DND-41 (cell line): ENCODE results near the gene EPB41L4B.

Experiments
- ATAC-seq: fragments of 200-7000 bp; cut with Tn5 transposase; 3 replicates; pipeline ENCODE4 v1.9.1; 2021; ENCODE audit warnings: low read depth; ENCODE audit not compliant: insufficient read depth
- DNase-seq: peaks from one replicate; pipeline ENCODE4 v3.0.0-alpha.2; 2020
- H2AFZ ChIP-seq: 2 replicates; pipeline ENCODE4 v1.6.0; 2012; ENCODE audit warnings: low read depth, low read length
- H3K27ac ChIP-seq: 2 replicates; pipeline ENCODE4 v1.5.1; 2012; ENCODE audit warnings: low read length, inconsistent platforms
- H3K27me3 ChIP-seq: fragments of 200-600 bp; sonication (generic); 2 replicates; pipeline ENCODE4 v1.6.0; 2012; ENCODE audit warnings: low read length, mild to moderate bottlenecking, inconsistent platforms; ENCODE audit not compliant: insufficient read depth, poor library complexity
- H3K36me3 ChIP-seq: 2 replicates; pipeline ENCODE4 v1.5.1; 2012; ENCODE audit warnings: low read length, inconsistent platforms; ENCODE audit not compliant: insufficient read depth
- H3K4me1 ChIP-seq: 2 replicates; pipeline ENCODE4 v1.5.1; 2012; ENCODE audit warnings: mild to moderate bottlenecking, low read length; ENCODE audit not compliant: insufficient read depth
- H3K4me2 ChIP-seq: 2 replicates; pipeline ENCODE4 v1.6.0; 2012; ENCODE audit warnings: mild to moderate bottlenecking, moderate library complexity, low read length, inconsistent platforms; ENCODE audit not compliant: insufficient read depth
- H3K4me3 ChIP-seq, 2 experiments: fragments of 200-600 bp in 1 of 2; shearing (Covaris generic) in 1 of 2; 2 replicates each; pipeline ENCODE4 v1.5.1; 2012 to 2016; ENCODE audit warnings: inconsistent platforms in 2 of 2, low read length in 2 of 2, mild to moderate bottlenecking in 2 of 2, low read depth in 1 of 2, moderate library complexity in 1 of 2
- H3K79me2 ChIP-seq: 2 replicates; pipeline ENCODE4 v1.6.0; 2012; ENCODE audit warnings: low read length, inconsistent platforms; ENCODE audit not compliant: insufficient read depth
- H3K9ac ChIP-seq: 2 replicates; pipeline ENCODE4 v1.6.0; 2012; ENCODE audit warnings: low read depth, mild to moderate bottlenecking, inconsistent platforms, low read length, moderate library complexity
- H3K9me3 ChIP-seq: 2 replicates; pipeline ENCODE4 v1.5.1; 2012; ENCODE audit warnings: low read length, moderate library complexity, mild to moderate bottlenecking, inconsistent platforms; ENCODE audit not compliant: insufficient read depth, severe bottlenecking
- H4K20me1 ChIP-seq: 2 replicates; pipeline ENCODE4 v1.6.0; 2012; ENCODE audit warnings: low read length; ENCODE audit not compliant: insufficient read depth
- EZH2 ChIP-seq: IDR thresholded peaks from 3 replicates; pipeline ENCODE4 v1.6.1; 2012; ENCODE audit warnings: borderline replicate concordance, low read depth, mild to moderate bottlenecking, moderate library complexity, low read length, inconsistent platforms; ENCODE audit not compliant: severe bottlenecking
- TF ChIP-seq, protein P1 (sequence below): IDR thresholded peaks from 2 replicates; pipeline ENCODE4 v1.5.1; 2012; ENCODE audit warnings: borderline replicate concordance, low read length, moderate library complexity, mild to moderate bottlenecking; ENCODE audit not compliant: poor library complexity, severe bottlenecking; ENCODE audit errors: extremely low read depth

The EPB41L4B gene

DNA sequence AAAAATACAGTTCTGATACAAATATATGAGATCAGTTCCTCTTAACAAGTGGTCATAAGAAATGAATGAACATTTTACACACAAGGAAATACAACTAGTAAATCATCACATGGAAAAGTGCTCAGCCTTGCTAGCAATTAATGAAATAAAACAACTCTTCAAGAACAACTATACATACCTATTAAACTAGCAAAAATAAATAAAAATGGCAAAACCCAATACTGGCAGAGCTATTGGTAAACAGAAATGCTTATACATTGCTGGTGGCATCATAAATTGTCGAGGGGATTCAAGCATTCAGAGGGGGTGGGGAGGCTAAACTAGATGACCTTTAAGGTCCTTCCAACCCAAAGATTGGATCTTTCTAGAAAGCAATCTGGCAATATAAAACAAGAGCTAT is 147.9 kb downstream of the EPB41L4B start:
- Histone ChIP-seq H3K9me3 (no peaks in the 10 kb centered on the region), H3K36me3 (no peaks in the 10 kb centered on the region), H3K27ac (no peak overlapping the region), H3K4me1 (no peaks in the 10 kb centered on the region), H3K79me2 (no peaks in the 10 kb centered on the region), H2AFZ (no peak overlapping the region), H3K27me3 (no peaks in the 10 kb centered on the region), H3K4me2 (no peak overlapping the region), H3K9ac (no peak overlapping the region), H3K4me3 (no peak overlapping the region), H4K20me1 (no peaks in the 10 kb centered on the region)
- DNase-seq (no peak), ATAC-seq (no peak)
- TF ChIP-seq EZH2, result no peak
- TF ChIP-seq, protein P1, sequence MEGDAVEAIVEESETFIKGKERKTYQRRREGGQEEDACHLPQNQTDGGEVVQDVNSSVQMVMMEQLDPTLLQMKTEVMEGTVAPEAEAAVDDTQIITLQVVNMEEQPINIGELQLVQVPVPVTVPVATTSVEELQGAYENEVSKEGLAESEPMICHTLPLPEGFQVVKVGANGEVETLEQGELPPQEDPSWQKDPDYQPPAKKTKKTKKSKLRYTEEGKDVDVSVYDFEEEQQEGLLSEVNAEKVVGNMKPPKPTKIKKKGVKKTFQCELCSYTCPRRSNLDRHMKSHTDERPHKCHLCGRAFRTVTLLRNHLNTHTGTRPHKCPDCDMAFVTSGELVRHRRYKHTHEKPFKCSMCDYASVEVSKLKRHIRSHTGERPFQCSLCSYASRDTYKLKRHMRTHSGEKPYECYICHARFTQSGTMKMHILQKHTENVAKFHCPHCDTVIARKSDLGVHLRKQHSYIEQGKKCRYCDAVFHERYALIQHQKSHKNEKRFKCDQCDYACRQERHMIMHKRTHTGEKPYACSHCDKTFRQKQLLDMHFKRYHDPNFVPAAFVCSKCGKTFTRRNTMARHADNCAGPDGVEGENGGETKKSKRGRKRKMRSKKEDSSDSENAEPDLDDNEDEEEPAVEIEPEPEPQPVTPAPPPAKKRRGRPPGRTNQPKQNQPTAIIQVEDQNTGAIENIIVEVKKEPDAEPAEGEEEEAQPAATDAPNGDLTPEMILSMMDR, result no peak

DNA sequence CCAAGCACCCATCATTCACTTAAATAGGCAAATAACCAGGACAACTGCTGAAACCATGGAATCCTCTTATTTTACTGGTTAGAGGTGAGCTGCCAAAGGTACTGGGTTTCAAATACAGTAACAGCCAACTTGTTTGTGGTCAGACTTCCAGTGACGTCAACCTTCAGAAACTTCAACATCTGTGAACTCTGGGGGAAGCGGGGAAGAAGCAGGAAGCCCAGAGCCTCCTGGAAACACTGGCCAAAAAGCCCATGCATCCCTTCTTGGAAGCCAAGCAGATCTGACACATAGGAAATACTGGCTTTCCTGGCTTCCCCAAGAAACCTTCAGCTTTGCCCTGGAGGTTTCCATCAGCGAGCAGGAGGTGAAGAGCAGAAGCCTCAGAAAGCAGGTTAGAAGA is 148.9 kb downstream of the EPB41L4B start:
- TF ChIP-seq, protein P1, result no peak
- no peak for TF ChIP-seq EZH2
- H3K9ac ChIP-seq, result no peak overlapping the region
- H3K36me3 ChIP-seq, result no peaks in the 10 kb centered on the region
- no peaks in the 10 kb centered on the region for H3K9me3 ChIP-seq
- ATAC-seq (no peak), DNase-seq (no peak)
- no peaks in the 10 kb centered on the region for H3K4me1 ChIP-seq
- no peak overlapping the region for H3K27ac ChIP-seq
- no peak overlapping the region for H2AFZ ChIP-seq
- H4K20me1 ChIP-seq, result no peaks in the 10 kb centered on the region
- H3K4me2 ChIP-seq, result no peak overlapping the region
- no peak overlapping the region for H3K4me3 ChIP-seq
- H3K79me2 ChIP-seq, result no peaks in the 10 kb centered on the region
- H3K27me3 ChIP-seq, result no peaks in the 10 kb centered on the region

DNA sequence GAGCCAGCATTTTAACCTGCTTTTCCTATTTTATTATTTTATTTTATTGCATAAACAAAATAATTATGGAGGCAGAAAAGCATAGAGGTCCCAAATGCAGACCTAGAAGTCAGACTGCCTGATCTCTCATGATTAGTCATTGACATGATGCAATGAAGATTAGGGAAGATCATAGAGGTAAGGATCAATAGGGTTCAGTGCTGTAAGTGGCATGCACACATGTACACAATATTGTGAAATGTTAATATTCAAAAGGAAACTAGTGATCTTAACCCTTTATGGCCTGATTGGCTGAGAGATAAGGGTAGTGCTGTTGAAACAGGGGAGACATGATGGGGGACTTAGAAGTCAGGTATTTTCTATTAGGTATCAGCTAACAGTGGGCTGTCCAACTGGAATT is 152.7 kb downstream of the EPB41L4B start:
- peaks cover 3% of the 10 kb centered on the region for H3K27me3 ChIP-seq
- H3K36me3 ChIP-seq, result no peaks in the 10 kb centered on the region
- DNase-seq (no peak), ATAC-seq (no peak)
- TF ChIP-seq, protein P1, result no peak
- TF ChIP-seq EZH2, result no peak
- no peaks in the 10 kb centered on the region for H3K4me1 ChIP-seq
- no peak overlapping the region for H3K27ac ChIP-seq
- H3K4me2 ChIP-seq, result no peak overlapping the region
- H3K9ac ChIP-seq, result no peak overlapping the region
- H2AFZ ChIP-seq, result no peak overlapping the region
- no peaks in the 10 kb centered on the region for H4K20me1 ChIP-seq
- H3K4me3 ChIP-seq, result no peak overlapping the region
- no peaks in the 10 kb centered on the region for H3K9me3 ChIP-seq
- no peaks in the 10 kb centered on the region for H3K79me2 ChIP-seq

DNA sequence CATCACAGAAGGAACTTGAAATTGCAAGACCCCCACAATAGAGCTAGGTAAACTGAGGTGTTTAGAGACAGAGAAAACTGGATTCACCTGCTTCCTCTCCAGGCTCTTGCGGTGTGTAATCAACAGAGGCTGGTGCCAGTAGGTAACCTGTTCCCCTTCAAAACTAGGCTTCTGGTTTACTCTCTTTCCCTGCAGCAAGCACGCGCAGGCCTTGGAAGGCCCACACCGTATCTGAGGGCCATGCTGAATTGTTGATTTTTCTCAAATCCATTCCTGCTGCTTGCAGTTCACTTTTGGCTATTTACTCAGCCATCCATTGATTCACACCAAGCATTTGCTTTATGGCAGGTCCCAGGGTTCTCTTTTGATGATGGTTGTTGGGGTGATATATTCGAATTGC is 153.1 kb downstream of the EPB41L4B start:
- Histone ChIP-seq H3K9me3 (no peaks in the 10 kb centered on the region), H3K27ac (no peak overlapping the region), H3K9ac (no peak overlapping the region), H3K4me2 (no peak overlapping the region), H3K27me3 (peaks cover 3% of the 10 kb centered on the region), H3K36me3 (no peaks in the 10 kb centered on the region), H3K4me3 (no peak overlapping the region), H4K20me1 (no peaks in the 10 kb centered on the region), H2AFZ (no peak overlapping the region), H3K4me1 (no peaks in the 10 kb centered on the region), H3K79me2 (no peaks in the 10 kb centered on the region)
- no peak for ATAC-seq
- TF ChIP-seq, protein P1, result no peak
- no peak for TF ChIP-seq EZH2
- DNase-seq, result no peak
